ENCODE measurements around the gene BEGAIN. TPM values are rescaled to one million over a fixed set of nuclear protein-coding genes. Genes with fewer than 3 reads are reported as not detected.

Gene BEGAIN
- total and polyA plus RNA-seq, 2 experiments from 2014 or later: 0.11 to 0.65 TPM

GRCh38 chr14:100543471-100544455 is 43.5 kb downstream of the BEGAIN start:
- no peaks in the 10 kb centered on the region for H4K20me1 ChIP-seq (ENCODE audit: insufficient read depth)
- no peak for DNase-seq
- no peak overlapping the region for H3K4me2 ChIP-seq (ENCODE audit: unreplicated experiment)
- no peaks in the 10 kb centered on the region for H3K36me3 ChIP-seq (ENCODE audit: low read depth)
- H3K4me3 ChIP-seq: no peak overlapping the region
- no peak for TF ChIP-seq EZH2 (IDR thresholded peaks at IDR 0.05; ENCODE audit: insufficient read depth, poor library complexity, severe bottlenecking)
- TF ChIP-seq EZH2phosphoT487 (IDR thresholded peaks at IDR 0.05; ENCODE audit: insufficient read depth, low read depth): no peak
- WGBS, 2 experiments (ENCODE audit: low coverage in 1 of 2, low lambda C conversion rate in 2 of 2, missing lambda C conversion rate in 2 of 2): 81 to 83% methylated on average over 18 to 19 of the region's 19 CpGs
- no peak overlapping the region for H2AFZ ChIP-seq
- no peak overlapping the region for H3K27ac ChIP-seq
- in situ Hi-C loops (cut with MboI): no loop called here
- no peaks in the 10 kb centered on the region for H3K4me1 ChIP-seq (ENCODE audit: insufficient read depth)
- H3K9ac ChIP-seq: no peak overlapping the region
- H3F3A ChIP-seq (ENCODE audit: insufficient read depth): no peaks in the 10 kb centered on the region
- no peaks in the 10 kb centered on the region for H3K9me2 ChIP-seq (ENCODE audit: insufficient read depth)
- H3K27me3 ChIP-seq (replicated peaks; ENCODE audit: insufficient read depth): no peaks in the 10 kb centered on the region
- H3K79me2 ChIP-seq (ENCODE audit: insufficient read depth): no peaks in the 10 kb centered on the region
- no peaks in the 10 kb centered on the region for H3K9me3 ChIP-seq (ENCODE audit: low read depth)

DNA sequence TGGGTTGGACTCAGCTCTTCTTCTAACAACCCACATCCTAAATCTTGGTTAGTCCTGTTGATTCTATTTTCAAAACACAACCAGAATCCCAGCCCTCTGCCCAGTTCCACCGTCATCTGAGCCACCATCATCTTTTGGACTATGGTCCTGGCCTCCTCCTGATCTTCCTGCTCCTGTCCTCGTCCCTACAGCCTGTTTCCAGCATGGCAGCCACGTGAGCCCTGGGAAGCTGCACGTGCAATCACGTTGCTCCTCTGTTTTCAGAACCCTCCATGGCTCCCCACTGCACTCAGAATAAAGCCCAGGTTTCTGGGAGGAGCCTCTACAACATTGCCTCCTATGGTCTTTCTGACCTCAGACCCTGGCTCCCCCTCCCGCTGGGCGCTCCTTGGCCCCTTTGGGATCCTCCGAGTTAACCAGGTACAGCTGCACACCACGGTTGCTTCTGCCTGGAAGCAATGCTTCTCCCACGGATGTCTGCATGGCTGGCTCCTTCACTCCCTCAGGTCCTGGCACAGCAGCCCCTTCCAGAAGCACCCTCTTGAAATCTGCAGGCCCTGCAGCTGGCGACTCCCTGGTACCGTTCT is 44.5 kb downstream of the BEGAIN start:
- H3F3A ChIP-seq (ENCODE audit: insufficient read depth): no peaks in the 10 kb centered on the region
- no peaks in the 10 kb centered on the region for H4K20me1 ChIP-seq (ENCODE audit: insufficient read depth)
- no peaks in the 10 kb centered on the region for H3K9me2 ChIP-seq (ENCODE audit: insufficient read depth)
- 60 to 64% methylated on average over 12 of the region's 12 CpGs for WGBS, 2 experiments (ENCODE audit: low coverage in 1 of 2, low lambda C conversion rate in 2 of 2, missing lambda C conversion rate in 2 of 2)
- no peak overlapping the region for H2AFZ ChIP-seq
- H3K4me2 ChIP-seq (ENCODE audit: unreplicated experiment): no peak overlapping the region
- H3K79me2 ChIP-seq (ENCODE audit: insufficient read depth): no peaks in the 10 kb centered on the region
- H3K9ac ChIP-seq: no peak overlapping the region
- H3K4me3 ChIP-seq: no peak overlapping the region
- H3K27me3 ChIP-seq (replicated peaks; ENCODE audit: insufficient read depth): no peaks in the 10 kb centered on the region
- H3K36me3 ChIP-seq (ENCODE audit: low read depth): no peaks in the 10 kb centered on the region
- no peak for DNase-seq
- no peaks in the 10 kb centered on the region for H3K4me1 ChIP-seq (ENCODE audit: insufficient read depth)
- in situ Hi-C loops (cut with MboI): no loop called here
- no peaks in the 10 kb centered on the region for H3K9me3 ChIP-seq (ENCODE audit: low read depth)
- no peak overlapping the region for H3K27ac ChIP-seq
- TF ChIP-seq EZH2phosphoT487 (IDR thresholded peaks at IDR 0.05; ENCODE audit: insufficient read depth, low read depth) (no peak), EZH2 (IDR thresholded peaks at IDR 0.05; ENCODE audit: insufficient read depth, poor library complexity, severe bottlenecking) (no peak)

DNA sequence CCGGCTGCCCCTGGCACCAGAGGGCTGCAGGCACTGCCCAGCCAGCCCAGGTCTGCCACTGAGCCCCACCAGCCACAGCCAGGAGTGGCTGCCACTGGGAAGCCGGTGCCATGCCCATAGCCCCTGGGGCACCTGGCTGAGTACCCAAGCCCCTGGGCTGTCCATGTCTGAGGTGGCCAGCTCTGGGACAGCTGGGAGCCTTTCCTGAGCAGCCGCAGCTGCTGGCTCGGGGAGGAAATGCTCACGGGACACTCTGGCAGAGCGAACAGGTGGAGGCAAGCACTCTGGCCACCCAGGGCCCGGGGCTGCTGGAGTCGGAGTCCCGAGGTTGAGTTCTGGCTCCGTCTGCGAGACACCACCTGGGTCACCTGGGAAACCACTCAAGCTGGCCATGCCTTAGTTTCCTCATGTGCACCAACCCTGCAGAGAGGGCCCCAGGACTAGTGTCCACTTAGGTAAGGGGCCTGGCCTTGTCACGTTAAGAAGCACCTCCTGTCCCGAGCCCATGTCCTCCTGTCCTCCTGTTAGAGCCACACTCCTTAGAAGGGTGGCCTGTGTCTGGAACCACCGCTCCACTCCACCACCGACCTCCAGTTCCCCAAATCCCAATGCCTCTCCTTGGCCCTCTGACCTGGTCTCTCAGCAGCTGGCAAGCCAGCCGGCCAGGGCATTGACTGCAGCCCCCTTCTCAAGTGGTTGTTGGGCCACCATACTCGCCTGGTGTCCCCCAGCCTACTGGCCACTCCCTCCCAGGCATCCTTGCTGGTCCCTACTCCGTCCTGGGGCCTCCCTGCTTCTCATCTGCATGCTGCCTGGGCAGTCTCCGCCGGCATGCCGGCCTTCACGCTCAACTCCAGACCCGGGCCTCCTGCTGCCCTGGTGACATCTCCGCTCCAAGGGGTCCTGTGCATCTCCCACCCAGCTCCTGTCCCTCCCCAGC is 45.3 kb downstream of the BEGAIN start:
- H3K4me2 ChIP-seq (ENCODE audit: unreplicated experiment): no peak overlapping the region
- no peaks in the 10 kb centered on the region for H3K4me1 ChIP-seq (ENCODE audit: insufficient read depth)
- no peaks in the 10 kb centered on the region for H4K20me1 ChIP-seq (ENCODE audit: insufficient read depth)
- H3K36me3 ChIP-seq (ENCODE audit: low read depth): no peaks in the 10 kb centered on the region
- H3F3A ChIP-seq (ENCODE audit: insufficient read depth): no peaks in the 10 kb centered on the region
- no peak overlapping the region for H3K9ac ChIP-seq
- no peak overlapping the region for H3K4me3 ChIP-seq
- DNase-seq: no peak
- H3K79me2 ChIP-seq (ENCODE audit: insufficient read depth): no peaks in the 10 kb centered on the region
- no peaks in the 10 kb centered on the region for H3K9me3 ChIP-seq (ENCODE audit: low read depth)
- in situ Hi-C loops (cut with MboI): no loop called here
- no peaks in the 10 kb centered on the region for H3K9me2 ChIP-seq (ENCODE audit: insufficient read depth)
- no peak overlapping the region for H3K27ac ChIP-seq
- H3K27me3 ChIP-seq (replicated peaks; ENCODE audit: insufficient read depth): no peaks in the 10 kb centered on the region
- 76 to 83% methylated on average over 22 of the region's 24 CpGs for WGBS, 2 experiments (ENCODE audit: low coverage in 1 of 2, low lambda C conversion rate in 2 of 2, missing lambda C conversion rate in 2 of 2)
- no peak overlapping the region for H2AFZ ChIP-seq
- TF ChIP-seq EZH2 (IDR thresholded peaks at IDR 0.05; ENCODE audit: insufficient read depth, poor library complexity, severe bottlenecking): no peak
- TF ChIP-seq EZH2phosphoT487 (IDR thresholded peaks at IDR 0.05; ENCODE audit: insufficient read depth, low read depth): no peak

Measured in GM23248 (cell line).